GM18858 (cell line): ENCODE measurements around the gene THAP4.

Experiments used
- ATAC-seq: cut with Tn5 transposase; IDR thresholded peaks from one replicate; pipeline ENCODE4 v1.9.1; 2021; ENCODE audit not compliant: unreplicated experiment

THAP4 gene

GRCh38 chr2:241550616-241551580 lies 86.1 kb downstream of the THAP4 start:
- ATAC-seq: no peak

- no peak for ATAC-seq
Measured at GRCh38 chr2:241548451-241548835, 88.5 kb downstream of the THAP4 start.

GRCh38 chr2:241547781-241548450 lies 89.0 kb downstream of the THAP4 start:
- no peak for ATAC-seq

GRCh38 chr2:241546771-241547498 lies 90.0 kb downstream of the THAP4 start:
- no peak for ATAC-seq

- ATAC-seq: no peak
Measured at GRCh38 chr2:241545523-241546473, 91.2 kb downstream of the THAP4 start.

GRCh38 chr2:241545106-241545505 lies 91.9 kb downstream of the THAP4 start:
- no peak for ATAC-seq

GRCh38 chr2:241542278-241542605 lies 94.7 kb downstream of the THAP4 start:
- no peak for ATAC-seq

GRCh38 chr2:241541564-241542277 lies 95.2 kb downstream of the THAP4 start:
- no peak for ATAC-seq

GRCh38 chr2:241540771-241541561 lies 96.0 kb downstream of the THAP4 start:
- ATAC-seq: no peak

GRCh38 chr2:241540401-241540770 lies 96.6 kb downstream of the THAP4 start:
- ATAC-seq: no peak

- ATAC-seq: no peak
Measured at GRCh38 chr2:241539616-241540374, 97.2 kb downstream of the THAP4 start.

GRCh38 chr2:241538838-241539615 lies 97.9 kb downstream of the THAP4 start:
- ATAC-seq: no peak

GRCh38 chr2:241535871-241536655 lies 100.9 kb downstream of the THAP4 start:
- no peak for ATAC-seq

GRCh38 chr2:241534701-241535375 lies 102.1 kb downstream of the THAP4 start:
- no peak for ATAC-seq
